CD1c-positive myeloid dendritic cell (primary cell): Measurements from ENCODE around the gene HCRTR2.
"Not testable (repeated sequence)": the region's sequence is repeated elsewhere in the genome, so short reads cannot be mapped to it uniquely, and the experiment has no call there.

ENCODE experiments used
- DNase-seq: peaks from one replicate; pipeline ENCODE4 v3.0.0-alpha.2; 2016; ENCODE audit errors: extremely low spot score

Gene HCRTR2

DNA sequence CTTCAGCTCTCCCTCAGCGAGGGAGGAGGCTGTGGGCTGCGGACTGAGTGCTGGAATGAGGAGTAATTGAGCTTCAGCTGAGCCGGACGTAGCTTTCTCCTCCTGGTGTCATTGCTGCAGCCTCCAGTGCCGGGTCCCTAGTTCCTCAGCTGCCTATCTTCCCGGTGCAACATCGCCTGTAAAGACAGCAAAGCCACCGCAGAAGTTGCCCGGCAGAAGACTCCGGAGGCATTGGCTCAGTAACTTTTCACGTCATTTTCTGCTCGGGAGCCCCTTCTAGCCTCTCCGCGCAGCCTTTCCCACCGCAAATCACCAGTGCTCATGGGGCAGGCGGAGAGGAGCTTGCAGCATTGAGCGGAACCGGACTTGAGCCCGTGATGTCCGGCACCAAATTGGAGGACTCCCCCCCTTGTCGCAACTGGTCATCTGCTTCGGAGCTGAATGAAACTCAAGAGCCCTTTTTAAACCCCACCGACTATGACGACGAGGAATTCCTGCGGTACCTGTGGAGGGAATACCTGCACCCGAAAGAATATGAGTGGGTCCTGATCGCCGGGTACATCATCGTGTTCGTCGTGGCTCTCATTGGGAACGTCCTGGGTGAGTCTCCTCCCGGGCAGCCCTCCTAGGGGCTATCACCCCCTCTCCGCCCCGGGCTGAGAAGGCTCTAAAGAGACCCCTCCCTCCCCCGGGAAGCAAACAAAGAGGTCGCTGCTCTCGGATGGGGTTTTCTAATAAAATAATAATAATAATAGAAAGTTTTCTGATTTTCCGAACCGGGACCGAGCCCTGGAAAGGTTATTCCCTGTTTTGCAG lies at the start of gene HCRTR2:
HCRTR2 (plus strand) TSS at position 305 of the 816 bp plus-strand sequence; CDS start at position 378, 73 bp downstream.
- DNase-seq = no peak

GRCh38 chr6:55130806-55131324 lies 43.5 kb upstream of the HCRTR2 start:
- DNase-seq = no peak

- DNase-seq = no peak
Observed at GRCh38 chr6:55131616-55132015, 42.7 kb upstream of the HCRTR2 start.

DNA sequence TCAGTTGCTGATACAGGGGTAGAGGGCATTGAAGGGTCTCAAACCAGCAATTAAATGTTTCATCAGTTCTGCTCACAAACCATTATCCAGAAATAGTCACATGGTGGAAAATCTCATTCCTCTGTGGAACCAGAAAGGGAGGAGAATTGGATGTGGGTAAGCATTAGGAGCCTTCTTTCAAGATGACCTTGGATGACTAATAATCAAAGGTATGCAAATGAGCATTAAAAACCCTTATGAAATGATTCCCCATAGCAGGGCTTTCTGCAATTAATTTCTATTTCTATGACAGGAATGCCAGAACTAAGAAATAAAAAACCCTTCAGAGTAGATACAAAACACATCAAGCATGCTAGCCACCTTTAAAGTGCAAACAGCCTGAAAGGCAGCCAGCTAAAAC lies 37.4 kb upstream of the HCRTR2 start:
- no peak for DNase-seq

DNA sequence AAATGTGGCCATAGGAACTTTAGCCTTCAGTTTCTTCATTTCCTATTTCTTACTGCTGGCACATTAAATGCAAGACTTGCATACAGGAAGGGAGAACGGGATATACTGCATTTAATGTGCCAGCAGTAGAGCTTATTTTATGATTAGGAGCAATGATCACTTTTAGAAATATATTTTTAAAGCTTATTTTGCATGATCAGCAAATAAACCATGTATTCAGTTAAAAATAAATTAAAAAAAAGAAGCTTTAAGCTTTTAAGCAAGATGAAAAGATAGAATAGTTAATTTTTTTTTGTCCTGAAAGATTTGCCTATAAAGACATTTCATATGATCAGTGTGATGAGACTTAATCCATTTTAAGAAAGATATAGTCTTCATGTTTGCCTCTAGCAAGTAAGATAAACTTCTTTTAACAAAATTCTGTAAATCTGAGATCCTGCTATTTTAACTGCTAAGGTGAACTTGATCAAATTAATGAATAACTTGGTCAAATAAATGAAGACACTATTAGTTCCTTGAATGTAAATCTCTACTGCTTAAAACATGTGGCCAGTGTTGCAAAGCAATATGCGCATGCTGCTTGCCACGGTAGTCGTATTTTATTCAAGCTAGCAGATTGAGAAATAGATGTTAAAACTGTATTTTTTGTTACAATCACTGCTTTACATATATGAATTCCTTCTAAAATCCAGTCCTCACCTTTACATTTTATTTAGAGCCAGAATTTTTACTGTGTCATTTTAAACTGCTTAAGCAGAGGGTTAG lies 36.2 kb upstream of the HCRTR2 start:
- DNase-seq = no peak

DNA sequence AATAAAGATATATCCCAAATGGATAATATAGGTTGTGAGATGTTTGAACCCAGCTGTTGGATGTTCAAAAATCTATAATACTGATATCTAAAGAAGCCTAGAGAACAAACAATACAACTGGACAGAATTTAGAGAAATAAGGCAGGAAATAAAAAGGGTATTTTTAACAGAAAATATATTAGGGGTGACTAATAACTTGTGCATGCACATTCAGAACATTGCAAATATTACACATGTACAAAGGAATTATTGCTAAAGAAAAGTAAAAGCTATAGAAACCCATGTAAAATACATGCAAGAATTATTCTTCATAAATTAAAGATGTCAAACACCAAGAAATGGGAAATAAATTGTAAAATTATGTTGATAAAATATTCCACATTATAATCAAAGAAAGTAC lies 32.7 kb upstream of the HCRTR2 start:
- no peak for DNase-seq

DNA sequence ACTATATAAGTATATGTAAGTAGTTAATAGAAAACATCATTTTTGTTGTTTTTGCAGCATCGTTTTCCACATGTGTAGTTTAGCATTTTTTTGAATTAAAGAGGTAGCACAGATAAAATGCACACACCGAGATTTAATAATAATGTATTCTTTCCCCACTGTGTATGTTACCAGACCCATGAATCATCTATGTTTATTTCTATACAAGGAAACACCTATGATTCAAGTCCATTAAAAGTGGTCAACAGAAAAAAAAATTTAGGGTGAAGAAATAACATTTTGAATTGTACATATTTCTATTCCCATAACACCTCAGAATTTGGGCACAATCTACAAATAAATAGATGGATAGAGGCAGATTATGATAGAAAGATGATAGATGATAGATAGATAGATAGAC lies 31.7 kb upstream of the HCRTR2 start:
- DNase-seq = no peak

DNA sequence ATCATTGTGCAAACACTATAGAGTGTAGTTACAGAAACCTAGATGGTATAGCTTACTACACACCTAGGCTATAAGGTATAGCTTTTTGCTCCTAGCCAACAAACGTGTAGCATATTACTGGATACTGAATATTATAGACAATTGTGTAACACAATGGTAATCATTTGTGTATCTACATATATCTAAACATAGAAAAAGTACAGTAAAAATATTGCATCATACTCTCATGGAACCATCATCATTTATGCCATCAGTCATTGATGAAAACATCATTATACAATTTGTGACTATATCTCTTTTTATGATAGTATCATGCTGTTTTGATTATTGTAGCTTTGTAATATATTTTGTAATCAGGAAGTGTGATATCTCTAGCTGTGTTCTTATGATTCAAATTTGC lies 21.0 kb upstream of the HCRTR2 start:
- DNase-seq = no peak

GRCh38 chr6:55158784-55159183 lies 15.5 kb upstream of the HCRTR2 start:
- not testable (repeated sequence) for DNase-seq

DNA sequence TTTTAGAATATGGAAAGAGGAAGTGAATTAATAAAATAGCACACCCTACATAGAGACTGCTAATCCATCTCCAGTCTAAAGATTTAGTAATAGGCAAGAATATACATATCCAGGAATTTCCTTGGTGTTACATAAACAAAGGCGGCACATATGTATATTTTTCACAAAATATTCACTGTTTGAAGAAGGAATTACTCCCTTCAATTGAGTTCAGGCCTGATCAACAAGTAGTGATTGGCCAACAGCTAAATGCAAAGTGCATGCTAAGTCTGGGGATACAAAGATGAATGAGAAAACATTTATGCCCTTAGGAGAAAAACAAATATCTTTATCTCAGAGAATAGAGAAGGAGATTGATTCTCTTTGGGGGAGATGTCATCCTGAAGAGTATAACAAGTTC lies 6.5 kb upstream of the HCRTR2 start:
- DNase-seq = no peak

DNA sequence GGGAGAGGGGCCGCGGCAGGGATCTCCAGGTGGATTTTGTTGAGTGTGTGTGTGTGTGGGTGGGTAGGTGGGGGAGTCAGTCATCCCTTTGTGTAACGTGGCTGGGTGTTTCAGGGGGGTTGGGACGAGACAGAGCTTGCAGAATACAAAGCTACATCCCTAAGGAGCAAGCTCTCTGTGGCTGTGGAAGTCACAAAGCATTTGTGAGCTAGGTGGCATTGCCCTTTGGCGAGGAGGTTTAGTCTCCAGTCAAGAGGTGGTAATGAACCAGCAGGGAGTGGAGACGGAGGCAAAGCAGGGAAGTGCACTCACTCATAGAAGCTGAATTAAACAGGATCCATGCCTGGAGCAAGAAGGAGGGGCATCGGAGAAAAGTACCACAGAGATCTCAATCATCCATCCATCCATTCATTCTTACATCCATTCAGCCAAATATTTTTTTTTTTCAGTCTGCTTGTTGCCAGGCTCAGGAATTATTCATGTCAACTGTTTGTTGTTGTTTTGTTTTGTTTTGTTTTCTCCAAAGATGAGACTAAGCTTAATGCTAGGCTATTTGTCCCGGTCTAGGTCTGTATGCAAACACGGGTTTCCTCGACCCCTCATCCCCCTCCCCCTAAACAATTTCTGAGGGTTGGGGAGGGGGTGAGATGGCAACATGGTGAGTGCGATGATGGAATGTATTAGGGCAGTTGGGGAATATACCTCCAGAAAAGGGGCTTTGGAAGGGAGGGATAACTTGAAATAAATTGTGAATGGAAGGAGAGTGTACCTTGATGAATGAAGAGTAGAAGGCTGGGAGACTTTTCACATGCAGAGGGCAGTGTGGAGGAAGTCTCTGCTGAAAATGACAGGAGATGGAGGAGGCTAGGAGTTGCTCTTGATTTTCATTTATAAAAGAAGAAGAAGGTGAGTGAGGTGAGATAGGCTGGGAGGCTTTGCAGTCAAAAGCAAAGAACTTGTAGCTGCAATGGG lies 1.0 kb downstream of the HCRTR2 start:
- no peak for DNase-seq

GRCh38 chr6:55176958-55177357 lies 2.6 kb downstream of the HCRTR2 start:
- no peak for DNase-seq

DNA sequence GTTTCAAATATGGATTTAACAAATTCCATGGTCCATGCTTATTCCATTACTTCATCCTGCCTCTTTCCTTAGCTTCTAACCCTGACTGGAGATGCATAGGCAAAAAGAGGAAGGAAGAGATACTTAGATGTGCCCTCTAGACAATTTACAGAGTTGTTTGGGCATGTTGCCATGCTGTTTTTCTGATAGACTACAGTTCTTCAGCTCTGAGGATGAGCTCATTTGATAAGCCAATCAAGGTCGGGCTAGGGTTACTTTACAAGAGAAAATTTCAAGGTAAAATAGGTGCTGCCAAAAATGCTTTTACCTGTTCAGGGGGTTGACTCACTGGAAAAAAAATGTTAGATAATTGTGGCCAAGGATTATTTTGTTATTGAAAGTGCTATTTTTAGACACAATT lies 5.9 kb downstream of the HCRTR2 start:
- DNase-seq = no peak

DNA sequence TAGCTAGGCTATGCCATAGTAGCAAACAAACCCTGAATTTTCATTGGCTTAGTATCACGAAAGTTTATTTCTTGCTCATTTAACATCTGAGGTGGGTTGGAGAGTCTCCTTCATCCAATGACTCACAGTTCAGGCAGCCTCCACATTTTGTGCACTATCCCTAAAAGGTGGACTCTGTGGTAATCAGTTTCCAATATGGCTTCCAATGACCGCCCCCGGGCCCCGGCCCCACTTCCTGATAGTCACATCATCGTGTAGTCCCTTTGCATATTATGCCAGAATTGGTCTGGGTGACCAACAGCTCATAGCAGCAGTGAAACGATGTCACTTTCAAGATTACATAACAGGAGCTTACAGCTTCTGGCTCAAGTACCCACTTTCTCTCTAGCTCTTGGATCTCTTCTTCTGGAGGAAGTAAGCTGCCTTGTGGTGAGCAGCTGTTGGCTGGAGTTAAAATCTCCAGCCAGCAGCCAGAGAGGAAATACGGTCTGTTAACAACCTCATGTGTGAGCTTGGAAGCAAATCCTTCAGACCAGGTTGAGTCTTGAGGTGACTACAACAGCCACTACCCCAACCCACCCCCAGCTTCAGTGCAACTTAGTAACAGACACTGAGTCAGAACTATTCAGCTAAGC lies 7.8 kb downstream of the HCRTR2 start:
- DNase-seq = no peak

DNA sequence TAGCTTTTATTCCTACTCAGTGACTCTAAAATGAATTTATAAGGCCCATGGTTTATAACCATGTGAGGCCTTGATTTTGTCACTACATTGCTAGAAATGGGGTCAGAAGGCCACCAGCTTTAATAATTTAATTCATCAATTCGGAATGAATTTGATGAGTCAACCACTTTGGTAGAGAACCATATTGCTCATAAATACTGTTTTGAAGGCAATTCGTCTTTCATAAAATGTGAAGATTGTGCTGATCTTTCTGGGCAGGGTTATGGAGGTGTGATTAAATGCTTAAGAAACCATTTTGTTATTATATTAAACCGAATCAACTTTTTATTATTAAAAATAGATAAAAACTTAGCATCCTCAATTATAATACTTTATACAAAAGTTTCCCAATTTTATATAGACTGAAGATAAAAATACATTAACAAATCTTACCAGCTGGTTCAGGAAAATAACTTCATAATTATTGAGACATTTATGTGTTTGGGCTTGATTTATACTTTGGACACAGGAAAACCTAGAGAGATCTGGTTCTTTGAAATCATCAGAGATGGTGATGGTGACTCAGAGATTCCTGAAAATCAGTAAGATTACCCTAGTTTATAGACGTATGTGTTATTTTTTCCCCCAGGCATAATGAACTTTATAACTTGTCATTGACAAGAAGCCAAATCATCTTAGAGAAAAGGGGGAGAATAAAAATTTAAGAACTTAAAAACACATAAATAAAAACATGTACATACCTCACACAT lies 10.6 kb downstream of the HCRTR2 start:
- DNase-seq = no peak

- DNase-seq = no peak
Observed at GRCh38 chr6:55198715-55199114, 24.4 kb downstream of the HCRTR2 start.

GRCh38 chr6:55199239-55199638 lies 24.9 kb downstream of the HCRTR2 start:
- DNase-seq = no peak

DNA sequence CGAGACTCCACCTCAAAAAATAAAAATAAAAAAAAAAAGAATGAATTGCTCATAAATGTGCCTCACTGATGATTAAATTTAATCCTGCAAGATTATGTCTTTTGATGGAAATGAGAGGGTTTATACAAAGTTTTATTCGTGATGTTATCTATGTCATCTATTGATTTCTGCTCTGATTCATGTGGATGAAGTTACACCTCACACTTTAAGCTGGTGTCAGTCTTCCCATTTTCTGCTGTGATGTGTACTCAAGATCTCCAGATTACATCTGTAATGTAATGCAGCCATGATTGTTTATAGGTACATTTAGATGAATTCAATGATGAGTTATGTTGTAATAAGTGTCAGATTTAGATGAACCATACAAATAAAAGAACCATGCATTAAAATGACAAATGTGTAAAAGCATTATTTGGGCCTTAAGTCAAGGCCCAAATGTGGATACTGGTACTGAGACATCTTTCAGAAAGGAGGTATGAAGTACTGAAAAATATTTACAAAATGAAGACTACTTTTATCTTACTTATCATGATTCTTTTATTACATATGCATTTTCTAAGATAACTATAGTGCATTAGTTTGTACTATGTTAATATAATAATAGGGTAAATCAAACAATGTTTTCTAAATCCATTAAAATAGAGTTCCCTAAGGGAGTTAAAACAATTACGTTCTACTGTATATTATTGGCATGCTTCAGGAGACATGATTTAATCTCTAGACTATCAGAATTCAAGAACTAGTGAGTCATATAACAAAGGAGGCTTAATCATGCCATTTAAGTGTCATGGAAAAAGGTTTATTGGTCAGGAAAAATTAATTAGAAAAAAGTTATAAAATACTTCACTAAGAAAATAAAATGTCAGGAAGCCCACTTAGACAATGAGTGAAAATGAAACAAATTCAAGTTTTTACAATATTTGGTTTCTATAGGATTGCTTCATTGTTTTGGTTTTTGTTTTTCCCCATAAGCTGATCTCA lies 34.5 kb downstream of the HCRTR2 start:
- no peak for DNase-seq

GRCh38 chr6:55210952-55211351 lies 36.6 kb downstream of the HCRTR2 start:
- no peak for DNase-seq
